H4 (cell line): ENCODE results near the gene PLEKHJ1. TPM values are rescaled to one million over a fixed set of nuclear protein-coding genes. Genes with fewer than 3 reads are reported as not detected.
"Not testable (repeated sequence)": the region's sequence is repeated elsewhere in the genome, so short reads cannot be mapped to it uniquely, and the experiment has no call there.

Experiments used
- DNase-seq: peaks from one replicate; pipeline ENCODE4 v3.0.0-alpha.2; 2015; ENCODE audit warnings: low spot score
- total RNA-seq: library from RNA; depleted of rRNA; stranded (reverse); fragments of >200 nt; shearing (Covaris generic); gene quantifications from 2 replicates; pipeline ENCODE4 v1.2.3, GENCODE V29; 2014

Gene PLEKHJ1
- total RNA-seq, 1 experiment from 2014 or later: 45.1 TPM

GRCh38 chr19:2221918-2222317 lies 14.2 kb downstream of the PLEKHJ1 start:
- DNase-seq: no peak

GRCh38 chr19:2221250-2221831 lies 14.8 kb downstream of the PLEKHJ1 start:
- DNase-seq: no peak

DNA sequence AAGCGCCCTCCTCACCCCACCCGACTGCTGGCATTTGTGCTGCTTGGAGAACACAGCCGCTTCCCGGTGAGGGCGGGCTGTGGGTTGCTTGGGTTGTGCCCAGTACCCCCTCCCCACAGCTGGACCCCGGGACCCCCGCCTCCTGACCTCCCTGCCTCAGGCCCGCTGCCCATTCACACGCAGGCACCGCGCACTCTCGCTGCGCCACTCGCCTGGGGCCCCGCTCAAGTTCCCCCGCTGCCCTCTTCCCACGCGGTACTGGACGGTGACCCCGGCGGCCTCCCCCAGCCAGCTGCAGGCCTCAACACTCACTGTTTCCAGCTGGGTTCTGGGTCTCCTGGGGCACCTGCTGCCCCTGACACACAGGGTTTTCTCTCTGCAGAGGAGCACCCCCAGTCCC lies 16.4 kb downstream of the PLEKHJ1 start:
- DNase-seq: no peak

- DNase-seq: no peak
These were observed 18.5 kb downstream of the PLEKHJ1 start for GRCh38 chr19:2217591-2217990.

GRCh38 chr19:2216361-2217225 lies 19.5 kb downstream of the PLEKHJ1 start:
- no peak for DNase-seq

DNA sequence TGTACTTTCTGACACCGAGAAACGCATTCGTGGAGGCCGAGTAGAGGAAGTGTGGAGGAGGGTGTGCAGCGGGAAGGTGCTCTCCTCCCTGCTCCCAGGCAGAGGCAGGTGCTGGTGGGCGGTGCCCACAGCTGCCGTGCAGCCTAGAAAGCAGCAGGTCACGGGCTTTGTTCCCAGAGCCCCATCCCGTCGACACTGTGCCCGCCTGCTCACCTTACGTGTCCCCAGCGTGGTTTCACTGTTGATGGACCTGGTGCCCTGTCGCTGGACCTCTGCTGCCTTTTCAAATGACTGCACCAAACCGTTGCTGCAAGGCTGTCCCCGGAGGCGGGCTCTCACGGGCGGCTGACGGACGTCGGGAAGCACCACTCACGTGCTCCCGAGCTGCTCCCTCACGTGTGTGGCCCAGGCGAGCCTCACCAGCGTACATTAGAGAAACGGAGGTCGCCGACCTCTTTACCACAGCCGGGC lies 20.8 kb downstream of the PLEKHJ1 start:
- DNase-seq: no peak

- DNase-seq: no peak
These were observed 21.9 kb downstream of the PLEKHJ1 start for GRCh38 chr19:2214251-2214650.

DNA sequence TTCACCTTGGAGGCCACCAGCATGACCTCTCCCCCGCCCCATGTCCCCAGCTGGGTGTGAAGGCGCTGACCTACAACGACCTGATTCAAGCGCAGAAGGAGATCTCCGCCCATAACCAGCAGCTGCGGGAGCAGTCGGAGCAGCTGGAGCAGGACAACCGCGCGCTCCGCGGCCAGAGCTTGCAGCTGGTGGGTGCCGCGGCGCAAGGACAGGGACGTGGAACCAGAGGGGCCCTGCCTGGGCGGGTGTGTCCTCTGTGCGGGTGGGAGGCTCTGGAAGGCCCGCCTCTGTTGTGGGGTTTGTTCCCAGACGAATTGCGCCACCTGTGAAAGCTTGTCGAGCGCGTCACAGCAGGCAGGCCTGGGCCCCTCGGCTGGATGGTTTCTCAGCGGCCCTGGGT lies 22.3 kb downstream of the PLEKHJ1 start:
- no peak for DNase-seq

DNA sequence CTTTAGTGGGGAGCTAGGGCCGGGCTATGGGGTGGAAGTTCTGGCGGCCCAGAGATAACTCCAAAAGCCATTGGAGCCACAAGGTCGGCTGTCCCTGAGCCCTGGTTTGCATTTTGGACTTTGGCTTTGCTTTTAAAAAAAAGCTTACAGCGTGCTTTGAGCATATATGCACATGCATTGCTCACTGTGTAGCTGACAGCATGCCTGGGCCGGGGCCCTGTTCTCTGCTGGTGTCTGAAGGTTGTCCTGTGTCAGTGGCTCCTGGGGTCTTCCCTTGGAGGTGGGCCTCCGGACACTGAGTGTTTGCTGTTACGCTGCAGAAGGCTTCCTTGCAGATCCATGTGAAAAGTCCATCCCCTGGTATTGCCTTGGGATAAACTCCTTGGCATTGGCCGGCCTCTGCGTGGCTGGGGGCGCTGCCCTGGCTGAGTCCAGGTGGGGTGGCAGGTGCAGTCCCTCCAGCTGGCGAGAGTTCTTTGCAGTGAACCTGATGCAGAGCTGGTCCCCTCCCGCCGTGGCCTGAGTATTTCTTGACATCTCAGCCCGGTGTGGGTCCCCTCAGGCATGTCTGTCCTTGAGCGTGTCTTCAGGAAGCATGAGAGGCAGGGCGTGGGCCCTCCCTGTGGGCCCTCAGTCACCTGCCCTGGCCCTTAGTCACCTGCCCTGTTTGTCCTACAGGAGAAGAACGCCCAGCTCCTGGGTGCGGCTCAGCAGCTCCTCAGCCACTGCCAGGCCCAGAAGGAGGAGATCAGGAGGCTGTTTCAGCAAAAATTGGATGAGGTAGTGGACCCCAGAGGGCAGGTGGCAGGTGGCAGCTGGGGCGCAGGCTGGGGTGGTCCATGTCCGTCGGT lies 23.0 kb downstream of the PLEKHJ1 start:
- DNase-seq: no peak

DNA sequence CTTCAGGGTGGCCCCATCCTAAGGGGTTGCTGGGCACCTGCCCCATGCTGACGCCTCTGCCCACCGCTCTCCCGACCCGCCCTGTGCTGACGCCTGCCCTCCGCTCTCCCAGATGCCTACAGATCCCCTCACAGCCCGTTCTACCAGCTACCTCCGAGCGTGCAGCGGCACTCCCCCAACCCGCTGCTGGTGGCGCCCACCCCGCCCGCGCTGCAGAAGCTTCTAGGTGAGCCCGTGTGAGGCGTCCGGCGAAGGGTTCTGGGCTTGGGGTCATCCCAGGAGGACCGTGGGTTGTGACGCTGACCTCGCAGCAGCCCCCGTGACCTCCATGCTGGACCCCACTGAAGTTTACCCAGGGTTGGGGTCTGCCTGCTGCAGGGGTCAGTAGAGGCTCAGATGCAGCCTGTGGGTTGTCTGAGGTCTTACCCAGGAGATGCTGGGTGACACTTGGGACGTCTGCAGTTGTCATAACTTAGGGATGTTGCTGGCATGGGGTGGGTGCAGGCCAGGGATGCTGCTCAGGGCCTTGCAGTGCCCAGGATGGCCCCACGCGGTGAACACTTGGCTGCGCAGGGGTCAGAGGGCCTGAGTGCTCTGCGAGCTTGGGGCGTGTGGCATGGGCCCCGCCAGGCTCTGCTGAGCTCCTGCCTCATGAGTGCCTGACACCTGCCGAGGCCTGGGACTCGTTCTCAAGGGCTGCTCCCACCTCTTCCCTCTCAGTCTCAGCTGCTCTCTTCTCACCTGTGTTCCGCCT lies 25.0 kb downstream of the PLEKHJ1 start:
- DNase-seq: no peak

DNA sequence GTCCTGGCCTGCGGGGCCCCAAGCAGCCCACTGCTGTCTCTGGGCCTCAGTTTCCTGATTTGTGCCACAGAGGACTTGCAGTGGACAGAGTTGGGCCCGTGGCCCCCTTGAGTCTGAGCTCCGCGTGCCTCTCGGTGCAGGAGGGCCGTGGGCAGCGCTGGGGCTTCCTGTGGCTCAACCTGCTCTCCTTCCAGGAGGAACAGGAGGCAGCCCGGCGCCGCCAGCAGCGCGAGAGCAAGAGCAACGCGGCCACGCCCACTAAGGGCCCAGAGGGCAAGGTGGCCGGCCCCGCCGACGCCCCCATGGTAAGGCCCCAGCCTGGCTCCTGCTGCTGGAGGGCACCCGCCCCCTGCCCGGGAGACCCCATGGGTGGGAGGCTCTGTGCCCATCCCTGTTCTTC lies 25.9 kb downstream of the PLEKHJ1 start:
- no peak for DNase-seq

DNA sequence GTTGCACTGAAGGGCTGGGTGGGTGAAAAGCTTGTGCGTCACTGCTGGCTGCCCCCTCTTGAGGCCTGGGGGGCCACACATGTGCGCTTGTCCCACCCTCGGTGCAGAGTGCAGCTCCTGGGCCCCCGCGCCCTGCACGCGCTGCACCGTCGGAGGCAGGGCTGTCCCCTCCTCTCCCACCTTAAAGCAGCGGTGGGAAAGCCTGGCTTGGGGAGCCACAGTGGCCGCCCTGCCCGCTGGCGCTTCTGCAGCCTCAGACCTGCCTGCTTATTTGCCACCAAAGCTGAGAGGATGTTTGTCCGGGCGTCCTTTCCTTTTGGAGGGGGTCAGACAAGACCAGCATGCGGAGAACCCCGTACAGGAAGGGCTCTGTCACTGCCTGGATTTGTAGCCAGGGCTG lies 26.7 kb downstream of the PLEKHJ1 start:
- no peak for DNase-seq

- DNase-seq: no peak
These were observed 27.2 kb downstream of the PLEKHJ1 start for GRCh38 chr19:2208975-2209374.

GRCh38 chr19:2207991-2208860 lies 27.9 kb downstream of the PLEKHJ1 start:
- no peak for DNase-seq

- no peak for DNase-seq
These were observed 29.1 kb downstream of the PLEKHJ1 start for GRCh38 chr19:2207008-2207407.

- no peak for DNase-seq
These were observed 33.8 kb downstream of the PLEKHJ1 start for GRCh38 chr19:2202366-2202765.

DNA sequence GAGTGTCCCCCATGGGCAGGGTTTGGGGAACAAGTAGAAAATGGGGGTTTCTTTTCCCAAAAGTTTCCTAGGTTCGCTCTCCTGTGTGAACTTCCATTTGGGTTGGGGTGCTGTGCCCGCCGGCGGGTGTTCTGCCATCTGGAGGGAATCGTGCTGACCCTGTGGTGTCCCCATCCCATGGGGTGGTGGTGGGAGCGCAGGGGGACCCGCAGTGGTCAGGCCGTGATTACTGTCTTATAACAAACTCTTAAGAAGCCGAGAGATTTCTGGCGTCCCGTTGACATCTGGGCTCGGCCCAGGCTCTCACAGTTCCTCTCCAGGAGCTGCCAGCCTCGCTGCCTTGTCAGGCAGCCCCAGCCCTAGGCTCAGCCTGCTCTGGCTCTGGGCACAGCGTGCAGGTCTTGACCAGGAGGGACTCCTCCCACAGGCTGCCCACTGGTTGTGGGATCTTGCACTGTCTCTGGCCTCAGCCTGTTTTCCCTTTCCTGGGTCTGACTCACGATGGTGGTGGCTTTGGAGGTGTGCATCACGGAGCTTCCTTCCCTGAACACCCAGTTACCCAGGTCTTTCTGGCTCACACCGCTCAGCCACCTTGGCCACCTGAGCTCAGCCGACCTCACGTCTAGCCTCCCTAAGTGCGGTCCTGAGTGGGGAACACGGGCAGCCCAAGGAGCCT lies 34.5 kb downstream of the PLEKHJ1 start:
- no peak for DNase-seq

- DNase-seq: not testable (repeated sequence)
These were observed 35.4 kb downstream of the PLEKHJ1 start for GRCh38 chr19:2200624-2201294.

- no peak for DNase-seq
These were observed 36.1 kb downstream of the PLEKHJ1 start for GRCh38 chr19:2199861-2200623.
